ENCODE measurements around the gene COX19.

DNA sequence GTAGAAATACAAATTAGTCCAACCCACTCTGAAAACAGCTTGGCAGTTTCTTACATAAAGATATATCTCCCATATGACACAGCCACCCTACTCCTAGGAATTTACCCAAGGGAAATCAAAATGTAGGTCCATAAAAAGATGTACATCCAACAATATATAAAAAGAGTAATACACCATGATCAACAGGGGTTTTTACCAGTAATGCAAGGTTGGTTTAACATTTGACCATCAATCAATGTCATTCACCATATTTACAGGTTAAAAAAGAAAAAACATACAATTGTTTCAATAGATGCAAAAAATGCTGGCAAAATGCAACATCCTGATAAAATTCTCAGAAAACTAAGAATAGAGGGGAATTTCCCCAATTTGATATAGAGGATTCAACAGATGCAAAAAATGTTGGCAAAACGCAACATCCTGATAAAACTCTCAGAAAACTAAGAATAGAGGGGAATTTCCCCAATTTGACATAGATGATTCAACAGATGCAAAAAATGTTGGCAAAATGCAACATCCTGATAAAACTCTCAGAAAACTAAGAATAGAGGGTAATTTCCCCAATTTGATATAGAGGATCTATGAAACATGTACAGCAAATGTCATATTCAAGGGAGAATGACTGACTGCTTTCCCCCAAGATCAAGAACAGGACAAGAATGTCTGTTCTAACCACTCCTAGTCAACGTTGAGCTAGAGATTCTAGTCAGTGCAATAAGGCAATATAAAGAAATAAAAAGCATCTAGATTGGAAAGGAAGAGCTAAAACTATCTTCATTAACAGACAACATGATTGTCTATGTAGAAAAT is 34.5 kb downstream of the COX19 start:
- TF ChIP-seq SP1 (IDR thresholded peaks at IDR 0.05) (no peak), ARNT (IDR thresholded peaks at IDR 0.05) (no peak), TARDBP (IDR thresholded peaks at IDR 0.05) (no peak), SUZ12 (IDR thresholded peaks at IDR 0.05) (no peak), L3MBTL2 (conservative IDR thresholded peaks at IDR 0.05) (no peak), BHLHE40 (IDR thresholded peaks at IDR 0.05; ENCODE audit: borderline replicate concordance) (no peak)

All from HEK293T (cell line).